LNCaP clone FGC (cell line): ENCODE results near the gene TNFAIP6.
"Not testable (repeated sequence)": the region's sequence is repeated elsewhere in the genome, so short reads cannot be mapped to it uniquely, and the experiment has no call there.

Experiments used
- DNase-seq: peaks from one replicate; pipeline ENCODE4 v3.0.0-alpha.2; 2011; ENCODE audit warnings: low read depth
- H3K4me3 ChIP-seq: 2 replicates; pipeline ENCODE4 v1.5.1; 2011; ENCODE audit warnings: mild to moderate bottlenecking, low read depth, low read length, control low read depth
- CTCF ChIP-seq: IDR thresholded peaks from 2 replicates; pipeline ENCODE4 v1.5.1; 2012; ENCODE audit warnings: mild to moderate bottlenecking; ENCODE audit not compliant: control insufficient read depth, insufficient read depth; ENCODE audit errors: extremely low read depth

The TNFAIP6 gene

GRCh38 chr2:151357359-151357758, at the start of gene TNFAIP6:
TNFAIP6 (plus strand) TSS chr2:151357592; CDS start chr2:151357667, 75 bp downstream.
- no peak within 1 kb of the TSS for H3K4me3 ChIP-seq
- no peak for DNase-seq
- TF ChIP-seq CTCF = no peak

- H3K4me3 ChIP-seq, DNase-seq: not testable (repeated sequence)
Observed at GRCh38 chr2:151310313-151310712, 47.1 kb upstream of the TNFAIP6 start.

- DNase-seq, H3K4me3 ChIP-seq: not testable (repeated sequence)
Observed at GRCh38 chr2:151312440-151312839, 45.0 kb upstream of the TNFAIP6 start.

GRCh38 chr2:151315381-151315903, 42.0 kb upstream of the TNFAIP6 start:
- DNase-seq = no peak
- no peak overlapping the region for H3K4me3 ChIP-seq
- no peak for TF ChIP-seq CTCF

- H3K4me3 ChIP-seq = no peak overlapping the region
- TF ChIP-seq CTCF = no peak
- no peak for DNase-seq
Observed at GRCh38 chr2:151325581-151326095, 31.8 kb upstream of the TNFAIP6 start.

- TF ChIP-seq CTCF = no peak
- DNase-seq = no peak
- H3K4me3 ChIP-seq = no peak overlapping the region
Observed at GRCh38 chr2:151326554-151326953, 30.8 kb upstream of the TNFAIP6 start.

GRCh38 chr2:151329998-151330397, 27.4 kb upstream of the TNFAIP6 start:
- DNase-seq = no peak
- H3K4me3 ChIP-seq = no peak overlapping the region
- TF ChIP-seq CTCF = no peak

- no peak for TF ChIP-seq CTCF
- DNase-seq = no peak
- H3K4me3 ChIP-seq = no peak overlapping the region
Observed at GRCh38 chr2:151333083-151333482, 24.3 kb upstream of the TNFAIP6 start.
